Lower lobe of right lung (tissue), 2 donors: ENCODE results near the gene TIGD6. TPM values are rescaled to one million over a fixed set of nuclear protein-coding genes. Genes with fewer than 3 reads are reported as not detected.
"Not testable (repeated sequence)": the region's sequence is repeated elsewhere in the genome, so short reads cannot be mapped to it uniquely, and the experiment has no call there.

Source experiments
- ATAC-seq, 2 donors: fragments of 200-7000 bp; cut with Tn5 transposase; one replicate each; pipeline ENCODE4 v1.9.1; 2020 to 2022; ENCODE audit warnings: mild to moderate bottlenecking in 2 of 2, moderate library complexity in 2 of 2
- DNase-seq: peaks from one replicate; pipeline ENCODE4 v3.0.0-alpha.2; 2020
- H3K27ac ChIP-seq: fragments of 200-600 bp; one replicate; pipeline ENCODE4 v1.8.0; 2022
- H3K27me3 ChIP-seq: fragments of 200-600 bp; one replicate; pipeline ENCODE4 v1.8.0; 2022; ENCODE audit warnings: low read depth
- H3K36me3 ChIP-seq: fragments of 200-600 bp; one replicate; pipeline ENCODE4 v1.8.0; 2022; ENCODE audit warnings: mild to moderate bottlenecking
- H3K4me1 ChIP-seq: fragments of 200-600 bp; one replicate; pipeline ENCODE4 v1.8.0; 2022
- H3K4me3 ChIP-seq: fragments of 200-600 bp; one replicate; pipeline ENCODE4 v1.8.0; 2022; ENCODE audit warnings: mild to moderate bottlenecking
- H3K9me3 ChIP-seq: fragments of 200-600 bp; one replicate; pipeline ENCODE4 v1.8.0; 2022
- CTCF ChIP-seq: fragments of 200-600 bp; IDR thresholded peaks from one replicate; pipeline ENCODE4 v1.8.0; 2022; ENCODE audit warnings: antibody characterized with exemption, mild to moderate bottlenecking
- intact Hi-C: fragments of 100-400 bp; cut with DNase I; formaldehyde crosslinking; loops from one replicate; pipeline ENCODE4 v1.11.0; 2022
- total RNA-seq: library from RNA; stranded (reverse); fragmentation: NEBNext Ultra II Directional; extraction: Animal tissue kit (Norgen Biotek cat#: 25700); gene quantifications from one replicate; pipeline ENCODE4 v1.2.1, GENCODE V29; 2021
- donor health status: DM: no; HTN: yes; CAD: no; lungs with severe emphysema.

TIGD6 gene
- total RNA-seq, 1 donor from 2014 or later: 4.8 TPM

GRCh38 chr5:149946118-149946517 lies 54.3 kb downstream of the TIGD6 start:
- H3K36me3 ChIP-seq: no peaks in the 10 kb centered on the region
- DNase-seq (no peak), ATAC-seq (no peak)
- H3K27me3 ChIP-seq: no peaks in the 10 kb centered on the region
- no peak overlapping the region for H3K4me3 ChIP-seq
- no peak for TF ChIP-seq CTCF
- H3K4me1 ChIP-seq: no peaks in the 10 kb centered on the region
- H3K9me3 ChIP-seq: no peaks in the 10 kb centered on the region
- intact Hi-C loops: no loop called here
- H3K27ac ChIP-seq: no peak overlapping the region

- peaks cover under 1% of the 10 kb centered on the region for H3K4me1 ChIP-seq
- no peak within 1 kb of the TSS for H3K4me3 ChIP-seq
- DNase-seq: no peak
- H3K36me3 ChIP-seq: no peaks in the 10 kb centered on the region
- no peak for TF ChIP-seq CTCF
- H3K27ac ChIP-seq: no peak within 1 kb of the TSS
- H3K27me3 ChIP-seq: no peaks in the 10 kb centered on the region
- intact Hi-C loops: no loop called here
- ATAC-seq: no peak
- H3K9me3 ChIP-seq: no peaks in the 10 kb centered on the region
Measured at GRCh38 chr5:149944666-149945065, 55.8 kb downstream of the TIGD6 start, which contains the start of gene PDE6A. PDE6A (minus strand) TSS chr5:149944793; CDS start chr5:149944673, 120 bp downstream.

- ATAC-seq, H3K27me3 ChIP-seq, DNase-seq, H3K36me3 ChIP-seq, H3K27ac ChIP-seq, intact Hi-C loops, H3K9me3 ChIP-seq, H3K4me1 ChIP-seq, H3K4me3 ChIP-seq: not testable (repeated sequence)
Measured at GRCh38 chr5:149943177-149943949, 57.1 kb downstream of the TIGD6 start.

Other genes starting within 250 kb of the TIGD6 start
- gene PDE6A, start 55.9 kb downstream of the TIGD6 start, total RNA-seq: not detected
- 14.7 TPM for gene SLC26A2, start 39.9 kb downstream of the TIGD6 start, total RNA-seq
- gene HMGXB3, start 85 bp upstream of the TIGD6 start, total RNA-seq: 28.3 TPM
- 78.2 TPM for gene CSF1R, start 85.9 kb upstream of the TIGD6 start, total RNA-seq
- gene PDGFRB, start 155.2 kb upstream of the TIGD6 start, total RNA-seq: 89.3 TPM
- not detected for gene CDX1, start 166.1 kb upstream of the TIGD6 start, total RNA-seq
- not detected for gene SLC6A7, start 189.4 kb upstream of the TIGD6 start, total RNA-seq